ENCODE data around the gene CTNND1.
A peak's percentile ranks its signal among the peaks of the same experiment; 100 is the strongest.
"Not testable (repeated sequence)": the region's sequence is repeated elsewhere in the genome, so short reads cannot be mapped to it uniquely, and the experiment has no call there.

The CTNND1 gene

DNA sequence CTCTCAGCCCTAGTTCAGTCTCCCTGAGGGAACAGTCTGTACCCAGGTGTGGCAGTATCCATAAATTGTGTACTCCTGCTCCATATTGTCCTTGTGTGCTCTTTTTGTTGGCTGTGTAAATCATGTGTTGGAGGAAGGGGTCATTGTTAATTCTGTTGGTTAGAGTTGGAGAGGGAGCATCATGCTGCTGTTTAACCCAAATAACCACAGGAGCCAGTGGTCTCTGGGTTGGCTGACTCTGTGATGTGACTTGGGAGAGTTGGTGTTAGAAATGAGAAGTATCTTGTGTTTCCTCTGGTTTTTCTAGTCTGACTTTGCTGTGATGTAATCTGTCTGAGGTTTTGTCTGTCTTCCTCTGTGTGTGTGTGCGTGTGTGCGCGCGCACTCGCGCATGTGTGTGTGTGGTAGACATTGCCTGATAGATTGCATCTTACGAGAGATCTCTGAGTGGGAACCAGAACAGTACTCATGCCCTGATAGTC, 30.5 kb downstream of the CTNND1 start:
- DNase-seq = peak; percentile 97

DNA sequence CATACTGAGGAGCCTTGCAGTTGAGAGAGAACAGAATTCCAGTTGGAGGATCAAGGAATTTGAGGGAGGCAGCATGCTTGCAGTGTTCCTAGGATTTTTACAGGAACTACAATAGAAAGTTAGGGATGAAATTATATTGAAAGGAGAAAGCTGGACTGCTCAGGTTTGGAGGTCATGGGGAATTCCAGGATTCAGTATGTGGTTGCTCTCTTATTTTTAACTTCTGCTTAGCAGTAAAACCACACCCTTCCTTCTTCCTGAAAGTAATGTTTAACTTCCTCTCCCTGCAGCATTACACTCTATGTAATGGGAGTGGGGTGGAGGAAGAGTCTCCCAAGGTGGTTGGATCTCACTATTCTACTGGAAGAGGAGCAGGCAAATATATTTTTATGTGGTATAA, 31.3 kb downstream of the CTNND1 start:
- DNase-seq = peak; percentile 49

- DNase-seq = no peak
These were observed 31.9 kb downstream of the CTNND1 start for GRCh38 chr11:57793351-57794115.

DNA sequence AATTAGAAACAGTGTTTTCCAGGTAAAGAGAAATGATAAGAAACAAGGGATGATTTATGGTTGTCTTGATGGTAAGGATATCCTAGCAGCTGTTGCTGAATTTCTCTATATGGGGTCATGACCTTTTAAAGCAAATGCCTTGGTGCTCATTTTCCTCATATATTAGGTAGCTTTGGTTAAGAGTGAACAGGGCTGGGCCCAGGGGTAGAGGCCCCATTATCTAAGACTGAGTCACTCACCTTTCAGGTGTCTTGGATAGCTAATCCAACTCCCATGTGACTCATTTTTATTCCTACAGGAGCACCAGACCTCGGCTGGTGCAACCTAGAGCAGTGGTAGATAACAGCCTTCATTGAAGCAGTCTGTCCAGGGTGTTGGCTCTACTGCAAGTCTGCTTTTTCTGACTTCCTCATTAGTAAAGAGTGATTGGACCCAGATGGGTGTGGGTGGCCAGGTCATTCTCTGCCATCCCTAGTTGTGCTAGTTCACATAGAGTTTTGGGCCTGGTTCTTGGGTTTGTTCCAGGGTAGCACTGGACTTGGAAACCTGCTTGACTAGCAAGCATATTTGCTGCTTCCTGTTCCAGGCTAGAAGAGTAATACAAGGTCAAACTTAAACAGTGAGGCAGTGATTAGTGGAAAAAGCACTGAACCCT, 37.4 kb downstream of the CTNND1 start:
- no peak for DNase-seq

DNA sequence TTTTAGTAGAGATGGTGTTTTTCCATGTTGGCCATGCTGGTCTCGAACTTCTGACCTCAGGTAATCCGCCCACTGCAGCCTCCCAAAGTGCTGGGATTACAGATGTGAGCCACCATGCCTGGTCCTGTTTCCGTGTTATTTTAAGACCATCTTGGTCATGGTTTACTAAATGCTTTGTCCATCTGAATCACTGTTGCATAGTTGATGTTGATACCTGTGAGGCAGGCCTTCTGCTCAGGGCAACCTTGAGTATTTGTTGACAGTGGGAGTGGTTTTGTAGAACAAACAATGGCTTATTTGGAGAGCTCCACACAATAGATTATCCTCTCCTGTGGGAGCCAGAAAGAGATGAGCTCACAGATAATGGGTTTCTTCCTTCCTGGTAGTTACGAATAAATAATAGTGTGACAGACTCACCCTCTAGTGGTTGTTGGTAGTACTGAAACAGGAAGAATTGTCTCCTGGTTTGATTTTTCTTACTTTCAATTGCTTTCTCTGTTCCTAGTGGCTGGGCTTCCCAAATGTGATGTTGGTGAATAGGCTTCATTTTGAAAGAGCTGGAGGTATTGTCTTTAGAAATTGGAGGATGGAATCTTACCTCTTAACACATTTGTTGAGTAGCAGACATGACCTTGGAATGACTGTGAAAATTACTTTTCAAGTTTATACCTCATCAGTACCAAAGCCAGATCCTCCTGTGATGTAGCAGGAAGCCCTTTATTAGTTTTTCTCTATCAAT, 39.0 kb downstream of the CTNND1 start:
- DNase-seq = peak; percentile 28

GRCh38 chr11:57801183-57801485, 39.5 kb downstream of the CTNND1 start:
- no peak for DNase-seq

DNA sequence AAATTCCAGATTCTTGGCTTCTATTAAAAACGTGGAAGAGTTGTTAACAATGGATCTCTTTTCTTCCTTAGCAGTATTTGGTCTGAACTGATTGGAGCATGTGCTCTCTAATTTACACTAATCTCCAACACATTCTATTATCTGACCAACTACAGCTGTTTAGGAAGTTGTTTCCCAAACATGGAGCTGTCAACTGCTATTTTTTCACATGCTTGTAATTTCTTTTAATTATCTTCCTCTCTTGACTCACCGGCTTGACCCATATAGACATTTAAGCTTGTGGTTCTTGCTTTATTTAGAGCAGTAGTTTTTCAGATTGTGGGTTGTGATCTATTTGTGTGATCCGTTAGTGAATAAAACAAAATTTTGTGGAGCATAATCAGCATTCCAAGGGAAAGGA, 40.8 kb downstream of the CTNND1 start:
- DNase-seq = no peak

DNA sequence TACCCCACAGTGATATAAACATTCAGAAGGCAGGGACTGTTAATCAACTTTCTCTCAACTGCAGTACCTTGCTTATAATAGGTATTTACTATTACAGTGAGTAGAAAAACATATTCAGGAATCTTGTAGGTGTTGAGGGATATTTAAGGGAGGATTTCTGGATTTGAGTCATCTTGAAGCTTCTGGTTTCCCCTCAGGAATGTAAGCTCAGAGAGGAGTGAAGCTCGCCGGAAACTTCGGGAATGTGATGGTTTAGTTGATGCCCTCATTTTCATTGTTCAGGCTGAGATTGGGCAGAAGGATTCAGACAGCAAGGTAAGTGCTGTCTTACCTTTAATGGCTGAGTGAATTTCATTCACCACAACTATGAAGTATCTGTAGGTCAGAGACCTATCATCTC, 42.9 kb downstream of the CTNND1 start:
- no peak for DNase-seq

DNA sequence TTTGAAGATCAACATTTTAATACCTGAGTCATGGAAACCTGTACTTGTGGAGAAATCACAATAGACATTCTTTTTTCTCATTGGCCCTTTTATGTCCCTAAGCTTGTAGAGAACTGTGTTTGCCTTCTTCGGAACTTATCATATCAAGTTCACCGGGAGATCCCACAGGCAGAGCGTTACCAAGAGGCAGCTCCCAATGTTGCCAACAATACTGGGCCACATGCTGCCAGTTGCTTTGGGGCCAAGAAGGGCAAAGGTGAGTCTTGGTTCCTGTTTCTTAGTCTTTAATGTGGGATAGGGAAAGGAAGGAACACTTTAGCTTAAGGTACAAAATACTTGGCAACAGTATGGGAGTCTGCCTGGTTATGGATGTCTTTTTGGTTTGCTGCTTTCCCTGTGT, 44.2 kb downstream of the CTNND1 start:
- DNase-seq = no peak

GRCh38 chr11:57812634-57813033, 51.0 kb downstream of the CTNND1 start:
- no peak for DNase-seq

DNA sequence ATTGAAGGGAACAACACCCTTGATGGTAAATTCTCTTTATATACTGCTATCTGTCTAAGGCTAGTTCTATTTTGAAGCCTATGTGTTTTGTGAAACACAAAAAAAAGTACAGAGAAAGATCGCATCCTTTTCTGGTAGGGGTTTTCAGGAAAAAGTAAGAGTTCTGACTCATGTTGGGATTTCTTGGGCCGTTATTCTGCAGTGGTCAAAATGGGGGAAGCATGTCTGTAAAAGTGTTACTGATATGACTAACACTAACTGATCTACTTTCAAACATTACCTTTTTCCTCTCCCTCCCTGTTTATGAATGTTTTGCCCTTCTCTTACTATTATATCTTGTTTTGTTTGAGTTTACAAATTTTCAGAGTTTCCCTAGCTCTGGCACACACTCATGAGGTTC, 53.9 kb downstream of the CTNND1 start:
- no peak for DNase-seq

DNA sequence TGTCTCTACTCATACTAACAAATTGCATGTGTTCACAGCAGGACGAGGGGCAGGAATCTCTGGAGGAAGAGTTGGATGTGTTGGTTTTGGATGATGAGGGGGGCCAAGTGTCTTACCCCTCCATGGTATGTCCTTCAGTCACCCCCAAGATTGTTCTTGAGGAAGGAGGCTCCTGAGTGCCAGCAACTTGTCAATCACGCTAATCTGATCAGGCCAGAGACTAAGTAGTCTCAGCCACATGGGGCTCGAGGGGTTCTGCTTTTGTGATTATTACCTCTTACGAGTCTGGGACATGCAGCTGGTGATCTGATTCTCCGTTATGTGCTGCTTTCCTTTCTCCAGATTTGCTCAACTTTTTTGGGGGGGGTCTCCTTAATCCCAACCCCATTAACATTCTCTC, 54.3 kb downstream of the CTNND1 start:
- DNase-seq = no peak

GRCh38 chr11:57818812-57819211, 57.2 kb downstream of the CTNND1 start:
- DNase-seq = no peak

GRCh38 chr11:57819252-57819979, 57.8 kb downstream of the CTNND1 start:
- no peak for DNase-seq

GRCh38 chr11:57823859-57824258, 62.3 kb downstream of the CTNND1 start:
- no peak for DNase-seq

- no peak for DNase-seq
These were observed 73.2 kb downstream of the CTNND1 start for GRCh38 chr11:57834852-57835251.

DNA sequence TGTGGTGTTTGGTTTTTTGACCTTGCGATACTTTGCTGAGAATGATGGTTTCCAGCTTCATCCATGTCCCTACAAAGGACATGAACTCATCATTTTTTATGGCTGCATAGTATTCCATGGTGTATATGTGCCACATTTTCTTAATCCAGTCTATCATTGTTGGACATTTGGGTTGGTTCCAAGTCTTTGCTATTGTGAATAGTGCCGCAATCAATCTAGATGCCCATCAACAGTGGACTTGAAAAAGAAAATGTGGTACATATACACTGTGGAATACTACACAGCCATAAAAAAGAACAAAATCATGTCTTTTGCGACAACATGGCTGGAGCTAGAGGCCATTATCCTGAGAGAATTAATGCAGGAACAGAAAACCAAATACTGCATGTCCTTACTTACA, 77.0 kb downstream of the CTNND1 start:
- DNase-seq = not testable (repeated sequence)

DNA sequence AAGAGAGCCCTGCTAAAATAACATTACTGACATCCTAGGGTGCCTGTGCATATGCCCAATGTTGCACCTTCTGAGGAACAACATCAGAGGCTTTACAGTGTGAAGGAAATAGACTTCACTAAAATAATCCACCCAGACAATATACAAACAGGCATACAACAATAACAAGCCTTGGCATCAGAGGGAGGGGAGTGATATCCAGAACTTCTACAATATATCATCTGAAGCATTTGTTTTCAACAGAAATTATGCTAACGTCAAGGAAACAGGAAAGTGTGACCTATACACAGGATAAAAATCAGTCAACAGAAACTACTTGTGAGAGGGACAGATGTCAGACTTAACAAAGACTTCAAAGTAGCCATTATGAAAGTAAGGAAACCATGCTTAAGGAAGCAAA, 81.3 kb downstream of the CTNND1 start:
- no peak for DNase-seq

DNA sequence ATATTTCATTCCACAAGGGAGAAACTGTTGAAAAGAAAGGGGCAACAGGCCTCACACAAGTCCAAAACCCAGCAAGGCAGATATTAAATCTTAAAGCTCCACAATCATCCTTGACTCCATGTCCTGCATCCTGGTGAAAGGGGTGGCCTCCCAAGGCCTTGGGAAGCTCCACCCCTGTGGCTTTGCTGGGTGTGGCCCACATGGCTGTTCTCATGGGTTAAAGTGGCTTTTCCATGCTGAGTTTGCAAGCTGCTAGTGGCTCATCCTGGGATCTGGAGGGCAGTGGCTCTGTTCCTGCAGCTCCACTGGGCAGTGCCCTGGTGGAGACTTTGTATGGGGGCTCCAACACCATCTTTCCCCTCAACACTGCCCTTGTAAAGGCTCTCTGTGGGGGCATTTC, 106.4 kb downstream of the CTNND1 start:
- DNase-seq = no peak

DNA sequence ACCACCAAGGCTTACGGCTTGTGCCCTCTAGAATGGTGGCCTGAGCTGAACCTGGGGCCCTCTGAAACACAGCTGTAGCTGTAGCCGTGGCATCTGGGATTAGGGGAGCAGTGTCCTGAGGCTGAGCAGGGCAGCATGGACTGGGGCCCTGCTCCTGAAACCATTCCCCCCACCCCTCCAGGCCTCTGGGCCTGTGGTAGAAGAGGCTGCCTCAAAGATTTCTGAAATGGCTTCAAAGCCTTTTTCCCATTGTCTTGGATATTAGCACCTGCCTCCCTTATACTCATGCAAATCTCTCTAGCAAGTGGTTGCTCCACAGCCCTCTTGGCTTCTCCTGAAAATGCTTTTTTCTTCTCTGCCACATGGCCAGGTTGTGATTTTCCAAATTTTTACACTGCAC, 106.9 kb downstream of the CTNND1 start:
- no peak for DNase-seq
